HG03432 (cell line): ENCODE results near the gene GLIS1.

Experiments used
- ATAC-seq: cut with Tn5 transposase; IDR thresholded peaks from one replicate; pipeline ENCODE4 v1.9.1; 2021; ENCODE audit warnings: mild to moderate bottlenecking, moderate library complexity; ENCODE audit not compliant: unreplicated experiment

The GLIS1 gene

GRCh38 chr1:53737648-53738204 is 1.2 kb downstream of the GLIS1 start:
- ATAC-seq = no peak

GRCh38 chr1:53736290-53736689 is 2.7 kb downstream of the GLIS1 start:
- ATAC-seq = no peak

- no peak for ATAC-seq
These were observed 3.3 kb downstream of the GLIS1 start for GRCh38 chr1:53735681-53736080.

GRCh38 chr1:53735261-53735660 is 3.7 kb downstream of the GLIS1 start:
- ATAC-seq = no peak

GRCh38 chr1:53734650-53735211 is 4.2 kb downstream of the GLIS1 start:
- no peak for ATAC-seq

DNA sequence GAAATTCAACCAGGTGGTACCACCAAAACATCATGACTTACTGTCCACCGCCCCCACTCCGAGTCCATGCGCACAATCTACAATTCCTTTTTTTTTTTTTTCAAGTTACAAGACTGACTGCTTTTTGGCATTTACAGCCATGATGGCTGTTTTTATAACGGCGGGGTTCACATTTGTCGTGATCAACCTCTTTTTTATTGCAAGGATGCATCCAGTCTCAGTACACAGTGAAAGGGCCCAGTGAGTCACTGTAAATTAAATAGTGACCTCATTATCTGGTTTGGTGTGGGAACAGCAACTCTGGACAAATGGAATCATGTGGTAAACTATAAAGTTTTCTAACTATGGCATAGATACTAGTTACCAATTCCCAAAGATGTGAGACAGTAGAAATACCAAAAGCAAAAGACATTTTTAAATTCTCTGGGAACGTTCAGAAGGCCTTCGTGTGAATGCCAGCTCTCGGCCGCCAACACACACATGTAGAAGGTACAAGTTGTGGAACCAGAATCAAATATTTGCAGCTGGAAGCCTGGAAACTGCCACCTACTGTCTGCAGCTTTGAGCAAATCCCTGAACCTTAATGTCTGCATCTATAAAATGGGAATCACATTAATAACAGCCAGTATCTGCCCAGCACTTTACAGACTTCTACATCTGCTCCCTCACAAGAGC is 4.9 kb downstream of the GLIS1 start:
- no peak for ATAC-seq

- no peak for ATAC-seq
These were observed 5.5 kb downstream of the GLIS1 start for GRCh38 chr1:53733447-53733931.

GRCh38 chr1:53732912-53733317 is 6.0 kb downstream of the GLIS1 start:
- ATAC-seq = no peak

- ATAC-seq = no peak
These were observed 6.6 kb downstream of the GLIS1 start for GRCh38 chr1:53732409-53732808.

DNA sequence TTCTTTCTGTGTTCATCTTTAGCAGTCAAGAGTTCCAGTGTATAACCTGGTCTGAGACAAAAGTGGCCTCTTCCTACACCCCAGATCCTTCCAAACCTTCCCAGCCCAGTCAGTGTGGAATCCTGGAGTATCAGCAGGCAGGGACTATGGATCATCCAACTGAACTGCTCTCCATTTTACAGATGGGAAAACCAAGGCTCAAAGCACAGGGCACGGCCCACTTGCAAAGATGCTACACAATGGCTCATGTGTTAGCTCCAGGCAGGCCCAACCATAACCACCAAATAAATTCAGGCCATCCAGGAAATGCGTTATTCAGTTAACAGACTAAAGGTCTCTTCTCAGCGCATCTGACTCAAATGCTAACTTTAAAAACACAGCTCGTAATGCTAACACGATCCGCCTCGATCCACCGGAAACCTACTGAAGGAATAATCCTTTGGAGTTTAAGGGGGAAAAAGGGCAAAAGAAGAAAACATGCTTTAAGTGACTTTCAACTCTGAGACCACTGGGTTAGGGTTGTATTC is 7.1 kb downstream of the GLIS1 start:
- no peak for ATAC-seq

GRCh38 chr1:53731043-53731600 is 7.8 kb downstream of the GLIS1 start:
- ATAC-seq = no peak

- ATAC-seq = no peak
These were observed 8.6 kb downstream of the GLIS1 start for GRCh38 chr1:53730224-53730865.

- ATAC-seq = no peak
These were observed 9.3 kb downstream of the GLIS1 start for GRCh38 chr1:53729456-53730223.

DNA sequence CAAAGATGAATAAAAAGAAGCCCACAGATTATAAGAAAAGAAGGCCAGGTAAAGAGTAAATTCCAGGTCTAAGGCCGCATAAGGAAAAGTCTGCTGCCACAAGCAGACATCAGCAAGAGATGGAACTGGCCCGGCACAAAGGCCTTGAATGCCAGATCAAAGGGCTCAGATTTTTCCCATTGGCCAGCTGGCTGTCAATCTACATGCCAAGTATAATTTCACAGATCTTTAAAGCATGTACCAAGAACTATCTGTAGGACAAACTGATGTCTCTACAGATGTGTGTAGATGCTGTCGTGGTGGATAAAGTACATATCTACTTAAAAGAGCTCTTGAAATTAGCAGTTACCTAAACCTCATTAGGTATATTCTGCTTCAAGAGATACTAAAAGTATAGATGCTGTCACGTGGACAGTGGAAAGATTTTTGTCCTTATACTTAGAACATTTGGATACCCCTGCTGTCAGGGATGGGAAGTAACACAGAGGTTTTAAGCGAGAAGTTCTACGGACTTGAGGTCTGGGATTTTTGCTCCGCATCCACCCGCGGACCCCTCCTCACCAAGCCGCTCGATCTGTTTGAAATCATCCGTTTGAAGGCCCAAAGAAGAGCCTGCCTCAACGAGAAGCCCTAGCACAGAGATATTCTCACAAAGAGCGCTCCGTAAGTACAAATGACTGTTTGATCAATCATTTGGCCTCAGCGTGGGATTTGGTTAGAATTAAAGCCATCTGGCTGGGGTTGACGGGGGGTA is 10.1 kb downstream of the GLIS1 start:
- ATAC-seq = no peak

DNA sequence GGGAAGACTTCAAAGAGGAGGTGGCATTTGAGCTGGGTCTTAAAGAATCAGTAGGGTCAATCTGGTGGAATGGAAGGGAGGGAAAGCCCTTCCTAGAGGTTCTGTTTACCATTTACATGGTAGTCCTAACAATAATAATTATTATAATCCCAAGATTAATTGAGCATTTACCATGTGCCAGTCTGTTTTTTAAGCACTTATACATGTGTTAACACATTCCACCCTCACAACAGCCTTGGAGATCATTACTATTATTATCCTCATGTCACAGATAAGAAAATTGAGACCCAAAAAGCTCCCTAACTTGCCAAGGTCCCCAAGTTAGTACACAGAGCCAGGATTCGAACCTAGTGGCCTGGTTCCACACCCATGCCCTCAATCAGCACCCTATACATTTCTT is 10.8 kb downstream of the GLIS1 start:
- ATAC-seq = no peak

- ATAC-seq = no peak
These were observed 11.4 kb downstream of the GLIS1 start for GRCh38 chr1:53727461-53728092.

DNA sequence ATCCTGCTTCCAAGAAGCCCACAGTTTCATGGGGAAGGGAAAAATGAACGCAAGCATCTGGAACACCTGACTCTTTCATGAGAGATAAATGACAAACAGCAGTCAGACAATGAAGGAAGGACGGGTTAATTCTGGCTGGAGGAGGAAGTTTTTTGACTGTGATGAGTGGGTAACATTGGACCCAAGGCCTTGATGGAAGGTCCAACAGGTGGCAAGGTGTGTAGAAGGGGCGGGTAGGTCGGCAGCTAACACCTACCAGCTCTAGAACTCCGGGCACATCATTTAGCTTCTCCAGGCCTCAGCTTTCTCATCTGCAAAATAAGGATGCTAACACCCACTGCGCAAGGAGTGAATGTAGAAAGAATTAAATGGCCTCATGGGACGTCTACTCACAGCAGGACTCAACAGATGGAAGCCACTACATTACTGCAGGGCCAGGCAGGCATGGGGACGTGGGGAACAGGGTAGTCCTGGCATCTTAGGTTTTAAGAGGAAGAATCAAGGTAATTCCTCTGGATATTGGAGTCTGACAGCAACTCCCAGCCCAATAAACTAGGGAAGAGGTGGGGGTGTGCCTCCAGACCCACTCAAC is 12.9 kb downstream of the GLIS1 start:
- ATAC-seq = no peak

DNA sequence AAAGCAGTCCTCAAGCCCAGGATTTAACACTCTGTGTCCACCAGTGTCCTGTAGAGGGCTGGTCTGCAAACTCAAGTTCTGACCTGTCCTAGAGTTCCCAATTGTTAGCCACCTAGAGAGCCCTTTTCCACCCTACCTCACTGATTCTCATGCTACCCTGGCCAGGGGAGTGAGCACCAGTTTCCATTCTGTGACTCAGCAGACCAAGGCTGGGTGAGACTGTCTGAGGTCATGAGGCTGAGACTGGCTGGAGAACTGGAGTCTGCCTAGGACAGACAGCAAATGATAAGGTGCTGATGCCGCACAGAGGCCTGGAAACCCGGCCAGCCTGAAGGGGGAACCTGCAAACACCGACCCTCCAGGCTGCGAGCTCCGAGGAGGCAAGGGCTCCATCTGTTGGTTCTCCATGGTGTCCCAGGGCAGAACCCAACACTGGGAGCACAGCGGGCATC is 13.7 kb downstream of the GLIS1 start:
- no peak for ATAC-seq

DNA sequence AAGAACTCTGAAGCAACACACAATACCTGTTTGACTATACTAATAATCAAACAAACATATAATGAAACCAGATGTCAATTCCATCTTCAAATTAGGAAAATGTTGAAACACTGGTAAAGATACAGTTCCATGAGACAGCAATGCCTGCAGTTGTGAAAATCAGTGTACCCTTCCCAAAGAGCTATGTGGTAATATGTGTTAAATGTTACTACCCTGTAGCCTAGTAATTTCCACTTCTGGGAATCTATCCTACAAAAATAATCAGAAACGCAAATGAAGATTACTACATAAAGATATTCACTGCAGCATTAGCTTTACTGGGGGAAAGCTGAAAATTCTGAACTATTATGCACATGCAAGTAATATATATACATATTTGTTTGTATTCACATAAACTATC is 16.9 kb downstream of the GLIS1 start:
- no peak for ATAC-seq
